Glutamatergic neuron (in vitro differentiated cells): ENCODE data around the gene NR2E1. TPM values are rescaled to one million over a fixed set of nuclear protein-coding genes. Genes with fewer than 3 reads are reported as not detected.

Experiments
- DNase-seq: peaks from one replicate; pipeline ENCODE4 v3.0.0; 2022
- H3K27ac Mint-ChIP-seq: one replicate; pipeline ENCODE4 v1.8.0; 2020; ENCODE audit warnings: mild to moderate bottlenecking, mixed read lengths, inconsistent platforms; ENCODE audit not compliant: unreplicated experiment
- H3K27me3 Mint-ChIP-seq: one replicate; pipeline ENCODE4 v1.8.0; 2020; ENCODE audit warnings: mild to moderate bottlenecking, moderate library complexity, mixed read lengths, inconsistent platforms; ENCODE audit not compliant: unreplicated experiment
- H3K36me3 Mint-ChIP-seq: one replicate; pipeline ENCODE4 v1.8.0; 2020; ENCODE audit warnings: mild to moderate bottlenecking, mixed read lengths, inconsistent platforms; ENCODE audit not compliant: unreplicated experiment
- H3K4me1 Mint-ChIP-seq: one replicate; pipeline ENCODE4 v1.8.0; 2020; ENCODE audit warnings: mild to moderate bottlenecking, low read depth, mixed read lengths, inconsistent platforms; ENCODE audit not compliant: unreplicated experiment
- H3K4me3 Mint-ChIP-seq: one replicate; pipeline ENCODE4 v1.8.0; 2020; ENCODE audit warnings: mild to moderate bottlenecking, mixed read lengths, inconsistent platforms; ENCODE audit not compliant: unreplicated experiment
- H3K9me3 Mint-ChIP-seq: one replicate; pipeline ENCODE4 v1.8.0; 2020; ENCODE audit warnings: mild to moderate bottlenecking, moderate library complexity, mixed read lengths, inconsistent platforms; ENCODE audit not compliant: unreplicated experiment
- CTCF ChIP-seq: fragments of 200-600 bp; sonication (generic); IDR thresholded peaks from one replicate; pipeline ENCODE4 v1.5.0; 2021; ENCODE audit not compliant: partially characterized antibody, unreplicated experiment
- total RNA-seq: library from RNA; stranded (reverse); fragmentation: NEBNext Ultra II Directional; extraction: Animal tissue kit (Norgen Biotek cat#: 25700); gene quantifications from one replicate; pipeline ENCODE4 v1.2.1, GENCODE V29; 2021; ENCODE audit not compliant: unreplicated experiment

NR2E1 gene
- total RNA-seq, 1 donor from 2014 or later = not detected

GRCh38 chr6:108156180-108156937, 9.5 kb upstream of the NR2E1 start:
- DNase-seq = no peak
- Mint-ChIP-seq H3K4me3 (peak overlapping the region; percentile 61), H3K9me3 (peaks cover 6% of the 10 kb centered on the region), H3K36me3 (peaks cover 4% of the 10 kb centered on the region), H3K4me1 (peaks cover 14% of the 10 kb centered on the region), H3K27ac (no peak overlapping the region), H3K27me3 (peaks cover 32% of the 10 kb centered on the region)
- TF ChIP-seq CTCF = no peak

- peaks cover 14% of the 10 kb centered on the region for H3K4me1 Mint-ChIP-seq
- peaks cover 4% of the 10 kb centered on the region for H3K36me3 Mint-ChIP-seq
- no peak for DNase-seq
- TF ChIP-seq CTCF = no peak
- H3K9me3 Mint-ChIP-seq = peaks cover 6% of the 10 kb centered on the region
- no peak overlapping the region for H3K27ac Mint-ChIP-seq
- H3K27me3 Mint-ChIP-seq = peaks cover 33% of the 10 kb centered on the region
- H3K4me3 Mint-ChIP-seq = peak overlapping the region; percentile 61
Observed at GRCh38 chr6:108156938-108157233, 8.9 kb upstream of the NR2E1 start.

GRCh38 chr6:108157234-108157980, 8.4 kb upstream of the NR2E1 start:
- peaks cover 14% of the 10 kb centered on the region for H3K4me1 Mint-ChIP-seq
- peaks cover 6% of the 10 kb centered on the region for H3K9me3 Mint-ChIP-seq
- peaks cover 38% of the 10 kb centered on the region for H3K27me3 Mint-ChIP-seq
- TF ChIP-seq CTCF = no peak
- no peak overlapping the region for H3K27ac Mint-ChIP-seq
- H3K36me3 Mint-ChIP-seq = peaks cover 4% of the 10 kb centered on the region
- no peak for DNase-seq
- H3K4me3 Mint-ChIP-seq = peak overlapping the region; percentile 61

- Mint-ChIP-seq H3K9me3 (peaks cover 10% of the 10 kb centered on the region), H3K27ac (no peak overlapping the region), H3K36me3 (peaks cover 4% of the 10 kb centered on the region), H3K27me3 (peaks cover 38% of the 10 kb centered on the region), H3K4me3 (peak overlapping the region; percentile 85), H3K4me1 (peaks cover 14% of the 10 kb centered on the region)
- DNase-seq = no peak
- TF ChIP-seq CTCF = no peak
Observed at GRCh38 chr6:108157981-108158525, 7.8 kb upstream of the NR2E1 start.

- no peak overlapping the region for H3K4me3 Mint-ChIP-seq
- H3K9me3 Mint-ChIP-seq = peaks cover 16% of the 10 kb centered on the region
- peaks cover 21% of the 10 kb centered on the region for H3K4me1 Mint-ChIP-seq
- peaks cover 49% of the 10 kb centered on the region for H3K27me3 Mint-ChIP-seq
- no peak for TF ChIP-seq CTCF
- no peak for DNase-seq
- H3K27ac Mint-ChIP-seq = no peak overlapping the region
- peaks cover 4% of the 10 kb centered on the region for H3K36me3 Mint-ChIP-seq
Observed at GRCh38 chr6:108159981-108160380, 5.8 kb upstream of the NR2E1 start.
